Neutrophil (primary cell): ENCODE data around the gene ZNF425.

Experiments
- H3K27ac ChIP-seq: fragments of 200-600 bp; sonication (generic); 2 replicates; pipeline ENCODE4 v1.5.1; 2016; ENCODE audit warnings: mild to moderate bottlenecking, moderate library complexity
- H3K27me3 ChIP-seq: fragments of 200-600 bp; sonication (generic); 2 replicates; pipeline ENCODE4 v1.6.0; 2016; ENCODE audit warnings: mild to moderate bottlenecking
- H3K36me3 ChIP-seq: fragments of 200-600 bp; sonication (generic); 2 replicates; pipeline ENCODE4 v1.5.1; 2017
- H3K4me1 ChIP-seq, 2 experiments: fragments of 200-600 bp in 1 of 2; sonication (generic) in 1 of 2; 1 replicate in 1 of 2; 2 replicates in 1 of 2; pipeline versions ENCODE4 v1.5.1 to v1.6.1; 2013 to 2016; ENCODE audit warnings: low read depth in 1 of 2, low read length in 1 of 2, mild to moderate bottlenecking in 1 of 2, moderate library complexity in 1 of 2; ENCODE audit not compliant: control insufficient read depth in 1 of 2, insufficient read depth in 1 of 2
- H3K4me3 ChIP-seq, 2 experiments: fragments of 200-600 bp in 1 of 2; sonication (generic) in 1 of 2; 1 replicate in 1 of 2; 2 replicates in 1 of 2; pipeline ENCODE4 v1.5.1; 2013 to 2016; ENCODE audit warnings: low read depth in 1 of 2, low read length in 1 of 2, mild to moderate bottlenecking in 1 of 2, moderate library complexity in 1 of 2
- H3K9me3 ChIP-seq: fragments of 200-600 bp; sonication (generic); 2 replicates; pipeline ENCODE4 v1.5.1; 2016
- TF ChIP-seq, protein P1 (sequence below): fragments of 200-600 bp; sonication (generic); IDR thresholded peaks from 2 replicates; pipeline ENCODE4 v1.5.1; 2016; ENCODE audit warnings: antibody characterized with exemption

ZNF425 gene

DNA sequence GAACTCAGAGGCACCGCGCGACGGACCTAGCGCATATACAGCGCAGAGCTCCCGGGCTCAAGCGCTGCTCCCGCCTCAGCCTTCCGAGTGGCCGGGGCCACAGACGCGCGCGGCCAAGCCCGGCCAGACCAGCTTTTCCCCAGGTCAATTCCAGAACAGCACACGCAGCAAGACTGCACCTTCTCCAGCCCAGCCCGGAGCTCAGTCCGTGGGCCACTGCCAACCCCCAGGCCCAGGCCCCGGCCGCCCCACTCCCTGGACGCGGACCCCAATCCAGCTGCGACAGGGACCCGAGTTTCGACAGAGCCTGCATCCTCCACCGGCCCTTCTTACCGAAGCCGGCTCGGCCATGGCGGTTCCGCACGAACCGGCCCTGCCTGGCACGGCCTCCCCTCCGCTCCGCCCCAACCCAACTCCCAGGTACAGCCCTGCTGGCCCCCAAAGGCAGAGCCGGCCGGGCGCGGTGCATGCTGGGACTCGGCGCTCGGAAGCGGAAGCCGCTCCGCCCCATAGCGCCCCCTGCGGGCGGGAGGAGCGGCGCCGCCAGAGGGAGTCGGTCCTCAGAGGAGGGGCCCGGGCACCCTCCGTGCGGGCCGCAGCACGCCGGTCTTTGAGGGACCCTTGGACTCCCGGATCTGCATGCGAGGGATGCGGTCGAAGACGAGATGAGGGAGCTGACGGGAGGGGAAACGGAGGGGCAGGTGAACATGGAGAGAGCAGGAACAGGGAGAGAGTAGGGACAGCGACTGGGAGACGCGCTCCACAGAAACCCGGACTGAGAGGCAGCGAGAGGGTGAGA is at the start of gene ZNF425:
Gene ZNF425 (minus strand): TSS at position 462 of the 799 bp plus-strand sequence. CDS start 111 bp downstream, at position 351.
- H3K4me3 ChIP-seq: peak within 1 kb of the TSS; percentile 92 to 99

GRCh38 chr7:149175150-149175549 is 49.0 kb upstream of the ZNF425 start:
- TF ChIP-seq, protein P1, sequence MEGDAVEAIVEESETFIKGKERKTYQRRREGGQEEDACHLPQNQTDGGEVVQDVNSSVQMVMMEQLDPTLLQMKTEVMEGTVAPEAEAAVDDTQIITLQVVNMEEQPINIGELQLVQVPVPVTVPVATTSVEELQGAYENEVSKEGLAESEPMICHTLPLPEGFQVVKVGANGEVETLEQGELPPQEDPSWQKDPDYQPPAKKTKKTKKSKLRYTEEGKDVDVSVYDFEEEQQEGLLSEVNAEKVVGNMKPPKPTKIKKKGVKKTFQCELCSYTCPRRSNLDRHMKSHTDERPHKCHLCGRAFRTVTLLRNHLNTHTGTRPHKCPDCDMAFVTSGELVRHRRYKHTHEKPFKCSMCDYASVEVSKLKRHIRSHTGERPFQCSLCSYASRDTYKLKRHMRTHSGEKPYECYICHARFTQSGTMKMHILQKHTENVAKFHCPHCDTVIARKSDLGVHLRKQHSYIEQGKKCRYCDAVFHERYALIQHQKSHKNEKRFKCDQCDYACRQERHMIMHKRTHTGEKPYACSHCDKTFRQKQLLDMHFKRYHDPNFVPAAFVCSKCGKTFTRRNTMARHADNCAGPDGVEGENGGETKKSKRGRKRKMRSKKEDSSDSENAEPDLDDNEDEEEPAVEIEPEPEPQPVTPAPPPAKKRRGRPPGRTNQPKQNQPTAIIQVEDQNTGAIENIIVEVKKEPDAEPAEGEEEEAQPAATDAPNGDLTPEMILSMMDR: no peak
- Histone ChIP-seq H3K27ac (no peak overlapping the region), H3K36me3 (peaks cover 40% of the 10 kb centered on the region), H3K4me1 (peaks cover 40 to 43% of the 10 kb centered on the region in 2 experiments), H3K27me3 (no peaks in the 10 kb centered on the region), H3K4me3 (no peak overlapping the region), H3K9me3 (no peaks in the 10 kb centered on the region)

More for the DNA sequence above, at the start of gene ZNF425:
- Histone ChIP-seq H3K4me1 (peaks cover 16 to 20% of the 10 kb centered on the region in 2 experiments), H3K9me3 (no peaks in the 10 kb centered on the region), H3K36me3 (peaks cover 4% of the 10 kb centered on the region), H3K27me3 (no peaks in the 10 kb centered on the region), H3K27ac (peak within 1 kb of the TSS; percentile 94)
- TF ChIP-seq, protein P1: peak; percentile 98

DNA sequence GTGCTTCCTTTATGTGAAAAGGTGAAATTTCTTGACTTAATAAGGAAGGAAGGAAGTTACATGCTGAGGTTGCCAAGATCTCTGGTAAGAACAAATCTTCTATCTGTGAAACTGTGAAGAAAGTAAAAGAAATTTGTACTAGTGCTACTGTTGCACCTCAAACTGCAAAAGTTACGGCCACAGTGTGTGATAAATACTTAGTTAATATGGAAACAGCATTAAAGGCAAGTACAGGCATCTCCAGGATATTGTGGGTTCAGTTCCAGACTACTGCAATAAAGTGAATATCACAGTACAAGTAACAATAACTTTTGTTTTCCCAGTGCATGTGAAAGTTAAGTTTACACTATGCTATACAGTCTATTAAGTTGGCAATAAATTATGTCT is 46.4 kb upstream of the ZNF425 start:
- Histone ChIP-seq H3K4me1 (peaks cover 36 to 40% of the 10 kb centered on the region in 2 experiments), H3K9me3 (no peaks in the 10 kb centered on the region), H3K27me3 (no peaks in the 10 kb centered on the region), H3K4me3 (peak overlapping the region; percentile 22 to 44), H3K36me3 (peaks cover 40% of the 10 kb centered on the region), H3K27ac (peak overlapping the region; percentile 80)
- TF ChIP-seq, protein P1: no peak

GRCh38 chr7:149171892-149172533 is 45.9 kb upstream of the ZNF425 start:
- H3K9me3 ChIP-seq: no peaks in the 10 kb centered on the region
- H3K27ac ChIP-seq: peak overlapping the region; percentile 80
- peak overlapping the region; percentile 22 to 44 for H3K4me3 ChIP-seq
- H3K4me1 ChIP-seq: peaks cover 36 to 40% of the 10 kb centered on the region in 2 experiments
- H3K36me3 ChIP-seq: peaks cover 38% of the 10 kb centered on the region
- no peaks in the 10 kb centered on the region for H3K27me3 ChIP-seq
- TF ChIP-seq, protein P1: no peak

DNA sequence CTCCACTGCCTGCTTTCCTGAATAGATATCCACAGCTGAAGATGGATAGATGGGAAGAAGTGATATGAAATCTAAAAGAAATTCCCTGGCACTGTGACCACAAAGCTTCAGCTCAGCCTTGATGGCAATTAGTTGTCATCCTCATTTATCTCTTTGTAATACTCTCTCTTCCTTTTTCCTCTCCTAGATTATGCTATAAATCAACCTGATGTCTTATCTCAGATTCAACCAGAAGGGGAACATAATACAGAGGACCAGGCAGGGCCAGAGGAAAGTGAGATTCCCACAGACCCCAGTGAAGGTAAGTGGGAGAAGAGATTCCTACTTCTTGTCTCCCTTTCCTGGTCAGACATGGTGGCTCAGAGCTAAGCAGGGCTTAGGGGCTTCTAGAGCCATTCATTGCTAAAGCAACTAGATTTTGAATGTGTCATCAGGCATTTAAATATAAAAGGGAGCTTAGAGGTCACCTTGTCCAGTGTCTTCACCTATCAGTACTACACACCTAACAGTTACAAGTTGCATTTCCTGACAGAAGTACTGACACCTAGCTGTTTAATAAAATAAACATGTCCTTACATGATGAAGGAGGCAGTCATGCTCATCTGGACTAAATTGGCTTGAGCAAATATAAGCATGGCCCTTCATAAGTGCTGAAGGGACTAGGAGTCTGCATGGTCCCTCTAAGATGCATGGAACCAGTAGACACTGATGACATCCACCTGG is 40.7 kb upstream of the ZNF425 start:
- H3K9me3 ChIP-seq: no peaks in the 10 kb centered on the region
- peaks cover 57% of the 10 kb centered on the region for H3K36me3 ChIP-seq
- H3K4me3 ChIP-seq: no peak overlapping the region
- H3K27ac ChIP-seq: no peak overlapping the region
- H3K27me3 ChIP-seq: no peaks in the 10 kb centered on the region
- TF ChIP-seq, protein P1: no peak
- H3K4me1 ChIP-seq: peaks cover 7% of the 10 kb centered on the region in 2 experiments
